Thyroid gland (tissue), 4 donors: ENCODE results near the gene COL11A2. TPM values are rescaled to one million over a fixed set of nuclear protein-coding genes. Genes with fewer than 3 reads are reported as not detected.
A peak's percentile ranks its signal among the peaks of the same experiment; 100 is the strongest.

Experiments
- DNase-seq, 2 donors: peaks; one replicate each; pipeline ENCODE4 v3.0.0-alpha.2; 2019
- H3K27ac ChIP-seq, 3 donors: fragments of 200-600 bp; sonication (generic); 1 replicate in 2 of 3; 2 replicates in 1 of 3; pipeline ENCODE4 v1.5.1; 2016 to 2019; ENCODE audit warnings: mild to moderate bottlenecking in 1 of 3, moderate library complexity in 1 of 3
- H3K27me3 ChIP-seq: fragments of 200-600 bp; sonication (generic); one replicate; pipeline ENCODE4 v1.5.1; 2019
- H3K36me3 ChIP-seq, 2 donors: fragments of 200-600 bp; sonication (generic); one replicate each; pipeline ENCODE4 v1.5.1; 2016 to 2019
- H3K4me1 ChIP-seq, 2 donors: fragments of 200-600 bp; sonication (generic); one replicate each; pipeline ENCODE4 v1.5.1; 2017 to 2019
- H3K4me3 ChIP-seq, 3 donors: fragments of 200-600 bp; sonication (generic); replicated peaks in 1 of 3; 1 replicate in 2 of 3; 2 replicates in 1 of 3; pipeline ENCODE4 v1.5.1; 2016; ENCODE audit warnings: mild to moderate bottlenecking in 1 of 3
- H3K9me3 ChIP-seq: fragments of 200-600 bp; sonication (generic); one replicate; pipeline ENCODE4 v1.5.1; 2017
- CTCF ChIP-seq, 6 experiments: fragments of 200-600 bp in 3 of 6; fragments of 450-650 bp in 3 of 6; sonication (generic) in 3 of 6; IDR thresholded peaks; one replicate each; pipeline ENCODE4 v1.5.1; 2016 to 2019; ENCODE audit warnings: antibody characterized with exemption in 6 of 6, mild to moderate bottlenecking in 2 of 6, inconsistent platforms in 1 of 6, moderate library complexity in 1 of 6
- POLR2A ChIP-seq, 2 donors: fragments of 450-650 bp; IDR thresholded peaks; one replicate each; pipeline ENCODE4 v1.6.1; 2017; ENCODE audit warnings: antibody characterized with exemption in 2 of 2, mild to moderate bottlenecking in 2 of 2, moderate library complexity in 1 of 2
- WGBS, 2 donors: methylation state at CpG; one replicate each; pipeline ENCODE4 v1.1.5; 2017; 5-methylcytosine and 5-hydroxymethylcytosine counted together
- intact Hi-C: fragments of 100-400 bp; cut with DNase I; formaldehyde crosslinking; loops from one replicate; pipeline ENCODE4 v1.15.1; 2023
- total RNA-seq, 4 donors: library from RNA; depleted of rRNA; stranded (reverse); fragments of >200 nt; gene quantifications; one replicate each; pipeline ENCODE4 v1.2.3, GENCODE V29; 2016

COL11A2 gene
- total RNA-seq, 4 donors from 2014 or later = 0.68 to 2.8 (median 2.0) TPM

GRCh38 chr6:33194431-33194979 lies 2.2 kb upstream of the COL11A2 start:
- H3K27me3 ChIP-seq = no peaks in the 10 kb centered on the region
- peaks cover 22 to 53% of the 10 kb centered on the region in 2 donors for H3K4me1 ChIP-seq
- no peak for DNase-seq
- peaks cover 35% of the 10 kb centered on the region in 2 donors for H3K36me3 ChIP-seq
- no peak overlapping the region for H3K4me3 ChIP-seq
- WGBS, 2 donors = 79 to 80% methylated on average over 8 of the region's 8 CpGs
- intact Hi-C loops = no loop called here
- no peaks in the 10 kb centered on the region for H3K9me3 ChIP-seq
- no peak overlapping the region for H3K27ac ChIP-seq
- no peak for TF ChIP-seq POLR2A (IDR thresholded peaks at IDR 0.05)
- TF ChIP-seq CTCF (IDR thresholded peaks at IDR 0.05) = no peak

- no peak overlapping the region for H3K4me3 ChIP-seq
- peaks cover 35% of the 10 kb centered on the region in 2 donors for H3K36me3 ChIP-seq
- TF ChIP-seq CTCF (IDR thresholded peaks at IDR 0.05) (no peak), POLR2A (IDR thresholded peaks at IDR 0.05) (no peak)
- DNase-seq = no peak
- intact Hi-C loops = no loop called here
- H3K27ac ChIP-seq = no peak overlapping the region
- peaks cover 14 to 44% of the 10 kb centered on the region in 2 donors for H3K4me1 ChIP-seq
- WGBS, 2 donors = 71 to 83% methylated on average over 6 of the region's 6 CpGs
- H3K9me3 ChIP-seq = no peaks in the 10 kb centered on the region
- H3K27me3 ChIP-seq = no peaks in the 10 kb centered on the region
Measured at GRCh38 chr6:33193619-33194018, 1.4 kb upstream of the COL11A2 start.

- no peak for TF ChIP-seq CTCF (IDR thresholded peaks at IDR 0.05)
- TF ChIP-seq POLR2A (IDR thresholded peaks at IDR 0.05) = no peak
- H3K4me1 ChIP-seq = peaks cover 14 to 38% of the 10 kb centered on the region in 2 donors
- H3K27ac ChIP-seq = no peak overlapping the region
- H3K36me3 ChIP-seq = peaks cover 34 to 35% of the 10 kb centered on the region in 2 donors
- DNase-seq = peak; percentile 44 to 45
- no peaks in the 10 kb centered on the region for H3K27me3 ChIP-seq
- intact Hi-C loops = no loop called here
- H3K4me3 ChIP-seq = peak overlapping the region in 1 of 3 donors; percentile 15
- H3K9me3 ChIP-seq = no peaks in the 10 kb centered on the region
- 10 to 20% methylated on average over 36 to 37 of the region's 72 CpGs for WGBS, 2 donors
Measured at GRCh38 chr6:33192671-33193602, 670 bp upstream of the COL11A2 start.

GRCh38 chr6:33191383-33192104 lies 723 bp downstream of the COL11A2 start:
- 46 to 69% methylated on average over 5 to 8 of the region's 8 CpGs for WGBS, 2 donors
- TF ChIP-seq CTCF (IDR thresholded peaks at IDR 0.05) = no peak
- no peak for TF ChIP-seq POLR2A (IDR thresholded peaks at IDR 0.05)
- no peaks in the 10 kb centered on the region for H3K27me3 ChIP-seq
- H3K36me3 ChIP-seq = peaks cover 22 to 24% of the 10 kb centered on the region in 2 donors
- H3K4me3 ChIP-seq = no peak overlapping the region
- peak; percentile 94 to 96 for DNase-seq
- H3K9me3 ChIP-seq = no peaks in the 10 kb centered on the region
- H3K4me1 ChIP-seq = peaks cover 14 to 29% of the 10 kb centered on the region in 2 donors
- intact Hi-C loops = no loop called here
- H3K27ac ChIP-seq = peak overlapping the region in 1 of 3 donors; percentile 35
